Keratinocyte (primary cell): ENCODE data around the gene NFE2L3. TPM values are rescaled to one million over a fixed set of nuclear protein-coding genes. Genes with fewer than 3 reads are reported as not detected.

ENCODE experiments used
- DNase-seq: peaks from one replicate; pipeline ENCODE4 v3.0.0-alpha.2; 2011; ENCODE audit warnings: low read depth, missing footprints, low spot score
- FAIRE-seq: peaks from 2 replicates; lab custom pipeline; 2011; peaks lifted over from hg19 to GRCh38; lab: Jason Lieb, UNC
- H2AFZ ChIP-seq: 2 replicates; pipeline ENCODE4 v1.6.0; 2012; ENCODE audit warnings: low read length, control low read depth, inconsistent platforms; ENCODE audit not compliant: control insufficient read depth
- H3K27ac ChIP-seq: 2 replicates; pipeline ENCODE4 v1.5.1; 2011; ENCODE audit warnings: low read length; ENCODE audit not compliant: control insufficient read depth, insufficient read depth
- H3K27me3 ChIP-seq: 3 replicates; pipeline ENCODE4 v1.6.0; 2011; ENCODE audit warnings: low read length; ENCODE audit not compliant: control insufficient read depth, insufficient read depth; ENCODE audit errors: extremely low read depth
- H3K36me3 ChIP-seq, 2 experiments: 2 replicates in 1 of 2; 3 replicates in 1 of 2; pipeline ENCODE4 v1.5.1; 2011; ENCODE audit warnings: low read length in 2 of 2, mild to moderate bottlenecking in 1 of 2; ENCODE audit not compliant: control insufficient read depth in 2 of 2, insufficient read depth in 2 of 2; ENCODE audit errors: extremely low read depth in 1 of 2
- H3K4me1 ChIP-seq: 3 replicates; pipeline ENCODE4 v1.5.1; 2011; ENCODE audit warnings: low read length; ENCODE audit not compliant: control insufficient read depth, insufficient read depth; ENCODE audit errors: extremely low read depth
- H3K4me2 ChIP-seq: 3 replicates; pipeline ENCODE4 v1.6.0; 2011; ENCODE audit warnings: low read depth, low read length; ENCODE audit not compliant: control insufficient read depth, insufficient read depth; ENCODE audit errors: extremely low read depth
- H3K4me3 ChIP-seq, 3 experiments: fragments of 200-600 bp in 1 of 3; sonication (generic) in 1 of 3; 2 replicates in 2 of 3; 3 replicates in 1 of 3; pipeline ENCODE4 v1.5.1; 2011 to 2016; ENCODE audit warnings: low read length in 3 of 3, mild to moderate bottlenecking in 3 of 3, control low read depth in 2 of 3, inconsistent platforms in 1 of 3, low read depth in 1 of 3, mixed read lengths in 1 of 3, mixed run types in 1 of 3, moderate library complexity in 1 of 3; ENCODE audit not compliant: control insufficient read depth in 2 of 3, insufficient read depth in 2 of 3; ENCODE audit errors: extremely low read depth in 1 of 3
- H3K79me2 ChIP-seq: 2 replicates; pipeline ENCODE4 v1.6.0; 2012; ENCODE audit warnings: low read length; ENCODE audit not compliant: control insufficient read depth, insufficient read depth
- H3K9ac ChIP-seq: 3 replicates; pipeline ENCODE4 v1.6.0; 2011; ENCODE audit warnings: low read length; ENCODE audit not compliant: control insufficient read depth, insufficient read depth; ENCODE audit errors: extremely low read depth
- H3K9me1 ChIP-seq: 3 replicates; pipeline ENCODE4 v1.6.0; 2011; ENCODE audit warnings: low read length; ENCODE audit not compliant: control insufficient read depth, insufficient read depth; ENCODE audit errors: extremely low read depth
- H3K9me3 ChIP-seq: 2 replicates; pipeline ENCODE4 v1.5.1; 2012; ENCODE audit warnings: low read depth, low read length; ENCODE audit not compliant: control insufficient read depth
- H4K20me1 ChIP-seq: 3 replicates; pipeline ENCODE4 v1.6.0; 2011; ENCODE audit warnings: low read length; ENCODE audit not compliant: control insufficient read depth, insufficient read depth; ENCODE audit errors: extremely low read depth
- EZH2 ChIP-seq: IDR thresholded peaks from one replicate; pipeline ENCODE4 v1.6.1; 2012; ENCODE audit warnings: inconsistent platforms, mild to moderate bottlenecking, low read length, moderate library complexity
- dilution Hi-C: fragments of 300-500 bp; cut with MboI; formaldehyde crosslinking; loops from one replicate; pipeline ENCODE4 v1.7.0; 2020; ENCODE audit warnings: low sequenced_read_pairs; ENCODE audit not compliant: extremely low pct_ligation_motif_present
- polyA plus RNA-seq, 5 experiments: library from polyadenylated mRNA; depleted of rRNA in 3 of 5; stranded (reverse) in 3 of 5; stranded (forward) in 1 of 5; unstranded in 1 of 5; fragments of >200 nt; gene quantifications; 1 replicate in 1 of 5; 2 replicates in 3 of 5; 3 replicates in 1 of 5; pipeline versions ENCODE4 v1.2.1 to v1.2.3, GENCODE V29; 2011 to 2012; ENCODE audit warnings: missing spikeins in 2 of 5, low read depth in 1 of 5, low replicate concordance in 1 of 5
- TF ChIP-seq, protein P1 (sequence below), 3 experiments: IDR thresholded peaks in 1 of 3; conservative IDR thresholded peaks in 1 of 3; optimal IDR thresholded peaks in 1 of 3; 2 replicates in 2 of 3; 3 replicates in 1 of 3; pipeline versions ENCODE3 to v1.5.1; 2011; ENCODE audit warnings: low read length in 3 of 3, mild to moderate bottlenecking in 3 of 3, moderate library complexity in 2 of 3, control low read depth in 1 of 3, inconsistent platforms in 1 of 3; ENCODE audit not compliant: insufficient read depth in 2 of 3; ENCODE audit errors: extremely low read depth in 1 of 3

Gene NFE2L3
- polyA plus RNA-seq, 1 donor (not counting 4 experiments of a cell fraction or from before 2014, with no cell fraction given): 17.8 TPM

DNA sequence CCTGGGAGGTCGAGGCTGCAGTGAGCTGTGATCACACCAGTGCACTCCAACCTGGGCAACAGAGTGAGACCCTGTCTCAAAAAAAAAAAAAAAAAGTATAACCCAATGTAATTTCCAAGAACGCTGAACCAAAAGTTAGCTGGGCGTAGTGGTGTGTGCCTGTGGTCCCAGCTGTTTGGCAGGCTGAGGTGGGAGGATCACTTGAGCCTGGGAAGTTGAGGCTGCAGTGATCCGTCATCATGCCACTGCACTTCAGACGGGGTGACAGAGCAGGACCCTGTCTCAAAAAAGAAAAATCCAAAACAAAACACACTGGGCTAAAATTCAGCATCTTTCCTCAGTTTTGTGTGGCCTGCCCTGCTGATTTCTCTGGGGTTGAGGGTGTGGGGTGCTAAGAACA, 27.4 kb downstream of the NFE2L3 start:
- H3K27me3 ChIP-seq: no peaks in the 10 kb centered on the region
- FAIRE-seq: no peak

DNA sequence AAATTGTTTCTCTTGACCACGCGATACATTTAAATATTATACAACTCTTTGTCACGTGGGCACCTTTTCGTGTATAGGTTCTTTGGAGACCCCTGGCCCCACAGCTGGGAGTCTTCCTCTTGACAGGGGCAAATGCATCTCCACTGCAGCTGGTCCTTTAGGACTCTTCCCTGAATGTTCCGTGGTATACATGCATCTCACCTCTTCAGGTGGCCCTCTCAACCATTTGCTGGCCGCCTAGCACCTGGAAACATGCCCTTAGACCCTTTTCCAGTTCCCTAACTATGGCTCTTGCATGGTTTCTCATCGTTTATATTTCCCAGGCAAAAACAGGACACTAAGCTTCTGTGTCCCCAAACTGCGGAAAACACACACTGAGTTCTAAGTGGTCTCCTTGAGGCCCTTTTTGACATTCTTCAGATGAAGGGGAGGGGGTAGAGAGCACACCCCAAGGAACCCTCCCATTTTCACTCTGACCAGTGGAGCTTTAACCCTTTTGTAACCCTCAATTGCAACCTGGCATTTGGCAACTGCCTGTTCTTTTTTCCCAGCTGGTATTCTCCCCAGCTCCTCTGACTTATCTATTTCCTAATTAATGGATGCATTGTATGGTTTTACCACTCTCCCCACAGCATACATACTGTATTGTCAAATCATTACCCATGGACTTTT, 28.0 kb downstream of the NFE2L3 start:
- Histone ChIP-seq H3K9ac (no peak overlapping the region), H3K36me3 (no peaks in the 10 kb centered on the region), H3K4me1 (no peaks in the 10 kb centered on the region), H3K79me2 (no peaks in the 10 kb centered on the region), H3K9me3 (no peaks in the 10 kb centered on the region), H2AFZ (no peak overlapping the region), H3K27me3 (no peaks in the 10 kb centered on the region), H3K4me2 (no peak overlapping the region), H4K20me1 (peaks cover 6% of the 10 kb centered on the region), H3K27ac (no peak overlapping the region), H3K9me1 (no peaks in the 10 kb centered on the region), H3K4me3 (no peak overlapping the region)
- FAIRE-seq (no peak), DNase-seq (no peak)
- no peak for TF ChIP-seq EZH2
- TF ChIP-seq, protein P1, sequence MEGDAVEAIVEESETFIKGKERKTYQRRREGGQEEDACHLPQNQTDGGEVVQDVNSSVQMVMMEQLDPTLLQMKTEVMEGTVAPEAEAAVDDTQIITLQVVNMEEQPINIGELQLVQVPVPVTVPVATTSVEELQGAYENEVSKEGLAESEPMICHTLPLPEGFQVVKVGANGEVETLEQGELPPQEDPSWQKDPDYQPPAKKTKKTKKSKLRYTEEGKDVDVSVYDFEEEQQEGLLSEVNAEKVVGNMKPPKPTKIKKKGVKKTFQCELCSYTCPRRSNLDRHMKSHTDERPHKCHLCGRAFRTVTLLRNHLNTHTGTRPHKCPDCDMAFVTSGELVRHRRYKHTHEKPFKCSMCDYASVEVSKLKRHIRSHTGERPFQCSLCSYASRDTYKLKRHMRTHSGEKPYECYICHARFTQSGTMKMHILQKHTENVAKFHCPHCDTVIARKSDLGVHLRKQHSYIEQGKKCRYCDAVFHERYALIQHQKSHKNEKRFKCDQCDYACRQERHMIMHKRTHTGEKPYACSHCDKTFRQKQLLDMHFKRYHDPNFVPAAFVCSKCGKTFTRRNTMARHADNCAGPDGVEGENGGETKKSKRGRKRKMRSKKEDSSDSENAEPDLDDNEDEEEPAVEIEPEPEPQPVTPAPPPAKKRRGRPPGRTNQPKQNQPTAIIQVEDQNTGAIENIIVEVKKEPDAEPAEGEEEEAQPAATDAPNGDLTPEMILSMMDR (optimal IDR thresholded peaks at IDR 0.05 in 1 of 3, IDR thresholded peaks at IDR 0.05 in 1 of 3, conservative IDR thresholded peaks at IDR 0.05 in 1 of 3; ENCODE audit: extremely low read depth in 1 of 3, insufficient read depth in 2 of 3, low read length in 3 of 3): no peak
- dilution Hi-C loops: no loop called here

More for the DNA sequence above, 27.4 kb downstream of the NFE2L3 start:
- dilution Hi-C loops: no loop called here
- Histone ChIP-seq H3K4me1 (no peaks in the 10 kb centered on the region), H4K20me1 (peaks cover 6% of the 10 kb centered on the region), H3K79me2 (no peaks in the 10 kb centered on the region), H3K27ac (no peak overlapping the region), H2AFZ (no peak overlapping the region), H3K9ac (no peak overlapping the region), H3K4me3 (no peak overlapping the region), H3K4me2 (no peak overlapping the region), H3K36me3 (no peaks in the 10 kb centered on the region), H3K9me1 (no peaks in the 10 kb centered on the region), H3K9me3 (no peaks in the 10 kb centered on the region)
- DNase-seq: no peak
- TF ChIP-seq, protein P1 (optimal IDR thresholded peaks at IDR 0.05 in 1 of 3, IDR thresholded peaks at IDR 0.05 in 1 of 3, conservative IDR thresholded peaks at IDR 0.05 in 1 of 3; ENCODE audit: extremely low read depth in 1 of 3, insufficient read depth in 2 of 3, low read length in 3 of 3): no peak
- no peak for TF ChIP-seq EZH2
